Adrenal gland (tissue), 12 donors: ENCODE measurements around the gene BRD8. TPM values are rescaled to one million over a fixed set of nuclear protein-coding genes. Genes with fewer than 3 reads are reported as not detected.

Source experiments
- DNase-seq, 7 donors: peaks; one replicate each; pipeline ENCODE4 v3.0.0-alpha.2; 2019 to 2020
- H3K27ac ChIP-seq, 5 donors: fragments of 200-600 bp; sonication (generic) in 4 of 5; 1 replicate in 3 of 5; 2 replicates in 2 of 5; pipeline versions ENCODE4 v1.5.1 to v1.8.0; 2016 to 2020; ENCODE audit warnings: mild to moderate bottlenecking in 1 of 5
- H3K27me3 ChIP-seq: fragments of 200-600 bp; 2 replicates; pipeline ENCODE4 v1.8.0; 2021
- H3K36me3 ChIP-seq, 2 donors: fragments of 200-600 bp; replicated peaks in 1 of 2; 1 replicate in 1 of 2; 2 replicates in 1 of 2; pipeline versions ENCODE4 v1.5.1 to v1.8.0; 2018 to 2022
- H3K4me1 ChIP-seq, 2 donors: fragments of 200-600 bp; replicated peaks in 1 of 2; 1 replicate in 1 of 2; 2 replicates in 1 of 2; pipeline versions ENCODE4 v1.5.1 to v1.8.0; 2018 to 2021
- H3K4me3 ChIP-seq, 4 donors: fragments of 200-600 bp; sonication (generic) in 3 of 4; one replicate each; pipeline ENCODE4 v1.5.1; 2016 to 2018
- H3K9me3 ChIP-seq, 3 donors: fragments of 200-600 bp; sonication (generic) in 1 of 3; replicated peaks in 1 of 3; 1 replicate in 2 of 3; 2 replicates in 1 of 3; pipeline versions ENCODE4 v1.5.1 to v1.8.0; 2016 to 2021
- CTCF ChIP-seq, 6 experiments: fragments of 450-650 bp in 4 of 6; fragments of 200-600 bp in 2 of 6; sonication (generic) in 1 of 6; IDR thresholded peaks; 1 replicate in 5 of 6; 2 replicates in 1 of 6; pipeline versions ENCODE4 v1.5.1 to v1.8.0; 2016 to 2021; ENCODE audit warnings: antibody characterized with exemption in 6 of 6, mild to moderate bottlenecking in 2 of 6, moderate library complexity in 1 of 6
- POLR2A ChIP-seq, 2 donors: fragments of 450-650 bp; IDR thresholded peaks; one replicate each; pipeline ENCODE4 v1.6.1; 2017; ENCODE audit warnings: antibody characterized with exemption in 2 of 2, mild to moderate bottlenecking in 2 of 2, moderate library complexity in 1 of 2
- WGBS, 4 donors: extraction: QIAGEN DNeasy Blood & Tissue Kit in 2 of 4; methylation state at CpG; one replicate each; pipeline versions ENCODE4 v1.1.5 to v1.1.7; 2013 to 2017; 5-methylcytosine and 5-hydroxymethylcytosine counted together
- intact Hi-C, 2 donors: fragments of 100-400 bp; cut with DNase I; formaldehyde crosslinking; loops; one replicate each; pipeline versions ENCODE4 v1.14.1 to v1.15.0; 2022 to 2023
- polyA plus RNA-seq, 3 donors: library from polyadenylated mRNA; stranded (reverse); fragments of 200-250 nt in 2 of 3; fragments of 350-450 nt in 1 of 3; fragmentation: Illumina TruSeq in 1 of 3; extraction: RNeasy Lipid Tissue Mini Kit (QIAGEN cat#74804) in 1 of 3; gene quantifications; one replicate each; pipeline ENCODE4 v1.2.3, GENCODE V29; 2013 to 2014
- total RNA-seq, 9 donors: library from RNA; depleted of rRNA in 4 of 9; stranded (reverse); fragments of >200 nt in 4 of 9; fragments of 120-200 nt in 1 of 9; fragmentation: NEBNext Ultra II Directional in 1 of 9; extraction: Animal tissue kit (Norgen Biotek cat#: 25700) in 1 of 9; gene quantifications; one replicate each; pipeline versions ENCODE4 v1.1.0 to v1.2.4, GENCODE V29; 2013 to 2023
- donor health status: healthy with polysubstance abuse.
- donor health status: Bipolar disorder and iron deficiency.
- donor health status: DM: yes; HTN: yes; CAD: no.
- donor health status: DM: no; HTN: no; CAD: no.
- donor health status: DM: no; HTN: no; CAD: no.
- donor health status: DM: yes; HTN: yes; CAD: no.

The BRD8 gene
- total and polyA plus RNA-seq, 12 donors, result 16.4 to 74.9 (median 46.9) TPM

DNA sequence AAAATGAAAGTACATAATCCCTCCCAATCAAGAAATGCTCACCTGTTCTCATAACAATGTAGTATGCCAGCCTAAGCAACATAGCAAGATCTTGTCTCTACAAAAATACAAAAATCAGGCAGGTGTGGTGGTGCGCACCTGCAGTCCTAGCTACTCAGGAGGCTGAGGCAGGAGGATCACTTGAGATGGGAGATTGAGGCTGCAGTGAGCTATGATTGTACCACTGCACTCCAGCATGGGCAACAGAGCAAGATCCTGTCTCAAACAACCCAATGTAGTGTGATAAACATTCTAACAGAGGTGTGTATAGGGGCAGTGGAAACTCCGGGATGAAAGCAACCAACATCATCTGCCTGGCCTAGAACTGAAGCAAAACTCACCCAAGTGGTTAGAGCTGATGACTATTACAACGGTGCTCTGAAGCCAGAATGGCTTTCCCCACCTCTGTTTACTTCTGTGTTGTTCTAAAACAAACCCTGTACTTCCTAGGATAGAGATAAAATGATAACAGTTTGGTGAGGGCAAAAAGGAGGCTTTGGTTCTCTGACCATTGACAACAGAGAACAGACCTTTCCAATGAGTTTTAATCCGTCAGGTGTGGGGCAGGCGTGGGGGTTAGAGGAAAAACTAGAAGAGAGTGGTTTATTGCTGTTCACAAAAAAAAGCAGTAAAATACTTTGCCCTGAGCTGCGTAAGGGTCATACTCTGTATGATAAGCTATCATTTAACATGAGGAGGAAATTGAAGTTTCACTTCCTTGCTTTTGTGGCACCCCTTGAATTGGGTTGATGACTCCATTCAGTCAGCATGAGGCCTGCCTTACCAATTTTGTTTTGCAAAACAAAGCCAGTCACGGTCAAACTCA is 75.7 kb downstream of the BRD8 start:
- Histone ChIP-seq H3K9me3 (no peaks in the 10 kb centered on the region), H3K27me3 (no peaks in the 10 kb centered on the region), H3K4me1 (no peaks in the 10 kb centered on the region), H3K36me3 (no peaks in the 10 kb centered on the region), H3K27ac (no peak overlapping the region), H3K4me3 (no peak overlapping the region)
- no peak for DNase-seq
- TF ChIP-seq POLR2A (IDR thresholded peaks at IDR 0.05) (no peak), CTCF (IDR thresholded peaks at IDR 0.05) (no peak)
- intact Hi-C loops, result no loop called here
- whole genome bisulfite sequencing, 4 donors, result 67 to 76% (median 71%) methylated on average over 7 of the region's 7 CpGs

DNA sequence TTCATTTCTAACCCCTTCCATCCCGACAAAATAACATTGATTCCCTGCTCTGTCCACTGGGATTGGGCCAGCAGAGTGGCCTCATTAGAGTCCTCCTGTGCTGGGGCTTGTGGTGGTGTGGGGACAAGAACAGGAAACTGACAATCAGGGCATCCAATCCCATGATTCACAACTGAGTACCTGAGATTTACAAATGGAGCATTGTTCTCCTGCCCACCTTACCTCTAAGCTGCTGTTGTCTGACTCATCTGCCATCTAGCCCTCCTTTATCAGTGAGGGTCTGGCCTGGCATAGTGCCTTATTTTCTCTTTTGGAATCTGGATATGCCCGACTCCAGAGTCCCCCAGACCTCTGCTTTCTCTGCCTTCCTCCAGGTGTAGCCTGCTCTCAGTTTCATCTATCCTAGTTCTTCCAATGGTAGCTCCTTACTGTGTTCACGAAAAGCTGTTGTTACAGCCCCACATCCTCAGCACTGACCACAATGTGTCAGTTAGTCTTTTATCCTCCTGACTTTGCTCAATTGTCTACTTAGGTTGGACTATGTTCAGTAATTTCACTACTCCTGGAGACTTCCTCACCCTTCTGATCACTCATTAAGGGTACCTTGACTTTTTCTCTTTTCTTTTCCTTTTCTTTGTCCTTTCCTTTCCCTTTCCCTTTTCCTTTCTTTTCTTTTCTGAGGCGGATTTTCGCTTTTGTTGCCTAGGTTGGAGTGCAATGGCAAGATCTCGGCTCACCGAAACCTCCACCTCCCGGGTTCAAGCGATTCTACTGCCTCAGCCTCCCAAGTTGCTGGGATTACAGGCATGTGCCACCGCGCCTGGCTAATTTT is 81.2 kb downstream of the BRD8 start:
- Histone ChIP-seq H3K27me3 (no peaks in the 10 kb centered on the region), H3K9me3 (no peaks in the 10 kb centered on the region), H3K4me3 (no peak overlapping the region), H3K4me1 (no peaks in the 10 kb centered on the region), H3K27ac (no peak overlapping the region), H3K36me3 (no peaks in the 10 kb centered on the region)
- DNase-seq, result no peak
- intact Hi-C loops, result no loop called here
- TF ChIP-seq POLR2A (IDR thresholded peaks at IDR 0.05) (no peak), CTCF (IDR thresholded peaks at IDR 0.05) (no peak)
- 87 to 94% (median 89%) methylated on average over 11 of the region's 11 CpGs for WGBS, 4 donors

GRCh38 chr5:138096363-138096762 is 82.1 kb downstream of the BRD8 start:
- no peak for DNase-seq
- Histone ChIP-seq H3K27ac (no peak overlapping the region), H3K9me3 (no peaks in the 10 kb centered on the region), H3K27me3 (no peaks in the 10 kb centered on the region), H3K4me3 (no peak overlapping the region), H3K4me1 (no peaks in the 10 kb centered on the region), H3K36me3 (no peaks in the 10 kb centered on the region)
- TF ChIP-seq CTCF (IDR thresholded peaks at IDR 0.05) (no peak), POLR2A (IDR thresholded peaks at IDR 0.05) (no peak)
- WGBS, 4 donors, result 82 to 91% (median 88%) methylated on average over 2 of the region's 2 CpGs
- intact Hi-C loops, result no loop called here

DNA sequence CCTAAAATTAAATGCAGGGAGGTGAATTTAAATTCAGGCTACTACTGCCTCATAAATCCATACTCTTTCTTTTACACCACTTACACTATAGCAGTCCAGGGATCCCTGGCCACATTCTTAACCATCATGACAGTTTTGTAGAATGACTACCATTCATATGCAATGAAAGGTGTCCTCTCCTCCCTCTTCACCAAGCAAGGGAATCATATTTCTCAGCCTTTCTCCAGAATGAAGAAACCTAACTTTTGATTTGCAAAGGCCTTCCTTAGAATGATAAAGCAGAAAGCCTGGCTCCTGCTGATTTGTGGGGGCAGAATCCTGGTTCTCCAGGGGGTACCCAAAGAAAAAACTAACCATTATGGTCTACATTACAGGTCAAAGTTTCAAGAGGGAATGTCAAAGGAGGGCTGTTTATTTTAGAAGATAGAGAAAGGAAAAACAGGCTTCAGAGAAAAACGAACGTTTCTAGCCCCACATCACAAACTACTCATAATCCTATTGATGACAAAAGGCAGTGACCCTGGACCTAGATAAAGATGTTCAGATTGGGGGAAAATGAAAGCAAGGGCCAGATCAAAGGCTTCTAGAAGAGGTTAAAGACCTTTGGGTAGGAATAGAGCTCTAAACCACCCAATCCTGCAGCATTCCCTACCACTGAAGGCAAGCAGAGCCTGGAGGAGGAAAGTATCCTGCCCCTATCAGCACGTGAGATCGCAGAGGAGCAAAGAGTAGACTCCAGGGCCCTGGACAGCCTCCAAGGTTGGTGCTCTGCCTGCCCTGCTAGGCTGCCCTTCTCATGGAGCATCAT is 83.1 kb downstream of the BRD8 start:
- no peak for DNase-seq
- no peaks in the 10 kb centered on the region for H3K4me1 ChIP-seq
- TF ChIP-seq POLR2A (IDR thresholded peaks at IDR 0.05), result no peak
- no peak for TF ChIP-seq CTCF (IDR thresholded peaks at IDR 0.05)
- no peaks in the 10 kb centered on the region for H3K36me3 ChIP-seq
- H3K27ac ChIP-seq, result no peak overlapping the region
- H3K27me3 ChIP-seq, result no peaks in the 10 kb centered on the region
- H3K9me3 ChIP-seq, result no peaks in the 10 kb centered on the region
- H3K4me3 ChIP-seq, result no peak overlapping the region
- intact Hi-C loops, result no loop called here
- WGBS, 4 donors, result 39 to 71% (median 48%) methylated on average over 4 of the region's 4 CpGs
